Muscle layer of colon (tissue), 2 donors: Measurements from ENCODE around the gene CYP4X1.
"Not testable (repeated sequence)": the region's sequence is repeated elsewhere in the genome, so short reads cannot be mapped to it uniquely, and the experiment has no call there.

Source experiments
- H3K27ac ChIP-seq: one replicate; pipeline ENCODE4 v1.7.0; 2013; ENCODE audit warnings: low read depth, mild to moderate bottlenecking, low read length, moderate library complexity
- H3K27me3 ChIP-seq, 2 donors: one replicate each; pipeline ENCODE4 v1.7.0; 2013; ENCODE audit warnings: low read length in 2 of 2, mild to moderate bottlenecking in 2 of 2; ENCODE audit not compliant: insufficient read depth in 2 of 2, control insufficient read depth in 1 of 2
- H3K36me3 ChIP-seq: one replicate; pipeline ENCODE4 v1.7.0; 2013; ENCODE audit warnings: mild to moderate bottlenecking, low read length; ENCODE audit not compliant: insufficient read depth
- H3K4me1 ChIP-seq: one replicate; pipeline ENCODE4 v1.7.0; 2013; ENCODE audit warnings: mild to moderate bottlenecking, low read length; ENCODE audit not compliant: insufficient read depth
- H3K4me3 ChIP-seq, 2 donors: one replicate each; pipeline ENCODE4 v1.7.0; 2013; ENCODE audit warnings: low read length in 2 of 2, low read depth in 1 of 2, mild to moderate bottlenecking in 1 of 2, moderate library complexity in 1 of 2
- H3K9ac ChIP-seq: one replicate; pipeline ENCODE4 v1.7.0; 2013; ENCODE audit warnings: low read length
- H3K9me3 ChIP-seq: one replicate; pipeline ENCODE4 v1.7.0; 2013; ENCODE audit warnings: mild to moderate bottlenecking, low read length
- donor health status: abdominal sarcoma.
- donor health status: Adenocarcinoma of cecum.

The CYP4X1 gene

GRCh38 chr1:47023268-47024140 is at the start of gene CYP4X1:
CYP4X1 (plus strand) TSS chr1:47023669; CDS start chr1:47023818, 149 bp downstream.
- Histone ChIP-seq H3K9me3 (no peaks in the 10 kb centered on the region), H3K36me3 (no peaks in the 10 kb centered on the region), H3K4me1 (no peaks in the 10 kb centered on the region), H3K27ac (no peak within 1 kb of the TSS), H3K9ac (no peak within 1 kb of the TSS), H3K4me3 (no peak within 1 kb of the TSS), H3K27me3 (peaks cover 0 to 8% of the 10 kb centered on the region in 2 donors)

DNA sequence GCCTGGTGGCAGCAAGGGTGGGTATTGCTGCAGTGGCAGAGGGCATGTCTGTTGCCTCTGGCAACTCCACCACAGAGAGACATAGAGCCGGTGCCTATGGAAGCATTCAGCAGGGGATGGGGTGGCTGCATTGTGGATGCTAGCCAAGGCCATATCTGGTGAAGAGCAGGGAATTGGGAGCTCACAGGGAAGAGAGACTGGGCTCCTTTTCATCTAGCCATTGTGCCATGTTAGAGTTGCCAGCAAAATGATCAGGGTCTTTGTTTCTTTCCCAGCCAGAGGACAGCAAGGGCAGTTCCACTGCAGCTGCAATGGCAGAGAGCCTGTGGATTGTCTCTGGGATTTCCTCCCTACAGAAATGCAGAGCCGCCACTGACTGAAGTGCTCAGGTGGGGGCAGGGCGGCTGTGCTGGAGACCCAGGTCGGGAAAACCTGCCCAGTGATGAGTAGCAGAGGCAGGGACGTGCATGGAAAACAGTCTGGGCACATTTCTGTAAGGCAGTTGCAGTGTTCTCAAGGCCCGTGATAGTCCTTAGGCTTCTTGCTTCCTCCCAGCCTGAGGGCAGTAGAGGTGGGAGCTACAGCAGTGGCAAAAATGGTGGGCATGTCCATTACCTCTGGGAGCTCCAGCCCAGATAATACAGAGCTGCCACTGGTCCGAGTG is 40.2 kb upstream of the CYP4X1 start:
- no peaks in the 10 kb centered on the region for H3K36me3 ChIP-seq
- no peak overlapping the region for H3K4me3 ChIP-seq
- H3K27me3 ChIP-seq: no peaks in the 10 kb centered on the region
- no peak overlapping the region for H3K27ac ChIP-seq
- no peaks in the 10 kb centered on the region for H3K9me3 ChIP-seq
- no peaks in the 10 kb centered on the region for H3K4me1 ChIP-seq
- H3K9ac ChIP-seq: no peak overlapping the region

GRCh38 chr1:46983830-46984586 is 39.5 kb upstream of the CYP4X1 start:
- Histone ChIP-seq H3K9me3 (no peaks in the 10 kb centered on the region), H3K27me3 (no peaks in the 10 kb centered on the region), H3K4me3 (no peak overlapping the region), H3K27ac (no peak overlapping the region), H3K4me1 (no peaks in the 10 kb centered on the region), H3K36me3 (no peaks in the 10 kb centered on the region), H3K9ac (no peak overlapping the region)

DNA sequence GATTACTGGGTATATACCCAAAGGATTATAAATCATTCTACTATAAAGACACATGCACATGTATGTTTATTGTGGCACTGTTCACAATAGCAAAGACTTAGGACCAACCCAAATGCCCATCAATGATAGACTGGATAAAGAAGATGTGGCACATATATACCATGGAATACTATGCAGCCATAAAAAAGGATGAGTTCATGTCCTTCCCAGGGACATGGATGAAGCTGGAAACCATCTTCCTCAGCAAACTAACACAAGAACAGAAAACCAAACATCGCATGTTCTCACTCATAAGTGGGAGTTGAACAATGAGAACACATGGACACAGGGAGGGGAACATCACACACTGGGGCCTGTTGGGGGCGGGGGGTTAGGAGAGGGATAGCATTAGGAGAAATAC is 32.9 kb upstream of the CYP4X1 start:
- not testable (repeated sequence) for H3K4me3 ChIP-seq, H3K27me3 ChIP-seq, H3K9me3 ChIP-seq, H3K9ac ChIP-seq, H3K4me1 ChIP-seq, H3K27ac ChIP-seq, H3K36me3 ChIP-seq

DNA sequence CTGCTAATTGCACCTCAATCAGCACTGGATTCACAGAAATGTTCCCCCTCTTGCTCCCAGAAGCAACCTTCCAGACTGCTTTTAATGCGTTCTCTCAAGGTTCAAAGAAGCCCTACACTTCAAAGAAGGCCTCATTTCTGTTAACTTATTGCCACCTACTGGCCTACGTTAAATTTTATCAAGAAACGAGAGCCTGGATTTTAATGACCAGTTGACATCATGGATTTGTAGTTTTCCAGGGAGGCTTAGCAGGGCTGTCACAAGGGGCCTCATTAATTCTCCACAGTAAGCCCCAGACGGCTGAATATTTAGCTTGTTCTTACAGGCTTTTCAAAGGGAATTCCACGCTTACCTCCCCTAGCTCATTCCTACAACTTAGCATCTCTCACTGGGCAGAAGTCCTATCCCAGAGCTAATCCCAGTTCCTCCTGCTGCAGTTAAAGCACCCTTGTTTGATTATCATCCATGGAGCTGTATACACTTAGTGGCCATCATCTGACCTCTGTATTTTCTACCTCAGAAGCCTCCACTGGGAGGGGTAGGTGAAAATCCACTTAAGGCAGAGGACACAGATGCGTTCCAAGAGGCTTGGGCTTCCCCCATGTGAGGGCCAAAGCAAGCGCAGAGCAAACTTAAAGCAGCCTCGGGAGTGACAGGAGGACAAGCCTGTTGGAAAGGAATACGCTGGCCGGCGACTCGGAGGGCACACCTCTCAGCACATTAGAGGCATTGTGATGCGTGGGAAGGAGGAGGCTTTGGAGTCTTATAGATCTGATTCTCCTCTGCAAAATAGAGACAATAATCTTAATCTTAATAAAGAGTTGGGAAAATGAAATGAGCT is 32.2 kb upstream of the CYP4X1 start:
- Histone ChIP-seq H3K36me3 (no peaks in the 10 kb centered on the region), H3K4me1 (no peaks in the 10 kb centered on the region), H3K27me3 (no peaks in the 10 kb centered on the region), H3K9me3 (no peaks in the 10 kb centered on the region), H3K27ac (no peak overlapping the region), H3K4me3 (no peak overlapping the region), H3K9ac (no peak overlapping the region)

- Histone ChIP-seq H3K4me1 (no peaks in the 10 kb centered on the region), H3K36me3 (no peaks in the 10 kb centered on the region), H3K4me3 (no peak overlapping the region), H3K27ac (no peak overlapping the region), H3K9ac (no peak overlapping the region), H3K27me3 (peaks cover 0 to 3% of the 10 kb centered on the region in 2 donors), H3K9me3 (no peaks in the 10 kb centered on the region)
Measured at GRCh38 chr1:46996659-46997281, 26.7 kb upstream of the CYP4X1 start.

DNA sequence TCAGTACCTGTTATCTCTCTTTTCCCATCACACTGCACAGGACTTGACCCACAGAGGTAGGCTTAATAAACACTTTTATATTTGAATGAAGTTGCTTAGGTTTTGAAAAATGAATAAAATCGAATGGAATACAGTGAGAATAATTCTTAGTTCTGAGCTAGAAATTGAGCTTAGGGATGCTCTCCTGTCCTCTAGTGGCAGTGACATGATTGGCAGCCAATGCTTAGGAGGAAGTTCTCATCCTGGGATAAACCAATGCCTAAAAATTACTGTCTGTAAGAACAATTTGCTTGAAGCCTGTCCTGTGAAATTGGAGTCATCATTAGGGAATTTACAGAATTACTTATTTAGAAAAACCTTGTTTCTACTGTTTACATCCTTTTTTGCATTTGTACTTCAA is 21.3 kb upstream of the CYP4X1 start:
- Histone ChIP-seq H3K4me3 (no peak overlapping the region), H3K27me3 (peaks cover 0 to 3% of the 10 kb centered on the region in 2 donors), H3K36me3 (no peaks in the 10 kb centered on the region), H3K9me3 (no peaks in the 10 kb centered on the region), H3K27ac (no peak overlapping the region), H3K4me1 (no peaks in the 10 kb centered on the region), H3K9ac (no peak overlapping the region)

- no peaks in the 10 kb centered on the region for H3K36me3 ChIP-seq
- no peak overlapping the region for H3K9ac ChIP-seq
- peaks cover 0 to 3% of the 10 kb centered on the region in 2 donors for H3K27me3 ChIP-seq
- H3K9me3 ChIP-seq: no peaks in the 10 kb centered on the region
- H3K27ac ChIP-seq: no peak overlapping the region
- no peak overlapping the region for H3K4me3 ChIP-seq
- H3K4me1 ChIP-seq: no peaks in the 10 kb centered on the region
Measured at GRCh38 chr1:47003896-47004403, 19.5 kb upstream of the CYP4X1 start.

GRCh38 chr1:47006437-47006836 is 17.0 kb upstream of the CYP4X1 start:
- not testable (repeated sequence) for H3K4me3 ChIP-seq, H3K9me3 ChIP-seq, H3K4me1 ChIP-seq, H3K27me3 ChIP-seq, H3K27ac ChIP-seq, H3K36me3 ChIP-seq, H3K9ac ChIP-seq

- H3K4me1 ChIP-seq: no peaks in the 10 kb centered on the region
- no peaks in the 10 kb centered on the region for H3K9me3 ChIP-seq
- no peak overlapping the region for H3K27ac ChIP-seq
- H3K9ac ChIP-seq: no peak overlapping the region
- H3K36me3 ChIP-seq: no peaks in the 10 kb centered on the region
- no peaks in the 10 kb centered on the region for H3K27me3 ChIP-seq
- H3K4me3 ChIP-seq: no peak overlapping the region
Measured at GRCh38 chr1:47013293-47013692, 10.2 kb upstream of the CYP4X1 start.
